GM12878 (cell line): ENCODE data around the gene KLHL35. TPM values are rescaled to one million over a fixed set of nuclear protein-coding genes. Genes with fewer than 3 reads are reported as not detected.

Experiments
- ATAC-seq: fragments of 200-7000 bp; cut with Tn5 transposase; 3 replicates; pipeline ENCODE4 v1.9.1; 2020; ENCODE audit warnings: mild to moderate bottlenecking, moderate library complexity
- BruUV-seq: library from RNA; stranded (reverse); fragments of 400-500 nt; replicated peaks from 2 replicates; lab custom pipeline; 2021; lab: Mats Ljungman, UMichigan
- CTCF ChIA-PET: fragments of 300-600 bp; sonication (Branson Sonifier 250); formaldehyde crosslinking; extraction: SDS; loops from one replicate; lab custom pipeline; 2021; ENCODE audit warnings: inconsistent platforms; lab: Yijun Ruan, JAX
- POLR2A ChIA-PET: fragments of 350-600 bp; formaldehyde crosslinking; extraction: SDS; loops from one replicate; lab custom pipeline; 2021; ENCODE audit warnings: inconsistent platforms; lab: Charles Lee
- RAD21 ChIA-PET: fragments of 300-600 bp; sonication (Branson Sonifier 250); formaldehyde crosslinking; loops from one replicate; lab custom pipeline; 2023; ENCODE audit warnings: antibody characterized with exemption; ENCODE audit not compliant: unreplicated experiment; lab: Charles Lee
- SMC1A ChIA-PET: fragments of 300-600 bp; sonication (Branson Sonifier 250); formaldehyde crosslinking; loops from one replicate; lab custom pipeline; 2023; ENCODE audit not compliant: unreplicated experiment, uncharacterized antibody; lab: Charles Lee
- DNase-seq: peaks from one replicate; pipeline ENCODE4 v3.0.0-alpha.2; 2011; ENCODE audit warnings: low read depth, low spot score
- FAIRE-seq: peaks from 3 replicates; lab custom pipeline; 2011; peaks lifted over from hg19 to GRCh38; lab: Jason Lieb, UNC
- H2AFZ ChIP-seq: 2 replicates; pipeline ENCODE4 v1.6.0; 2011; ENCODE audit warnings: low read depth, low read length, control low read depth; ENCODE audit not compliant: control insufficient read depth
- H3K27ac ChIP-seq: 2 replicates; pipeline ENCODE4 v1.5.1; 2011; ENCODE audit warnings: control low read depth; ENCODE audit not compliant: control insufficient read depth, insufficient read depth
- H3K27me3 ChIP-seq, 2 experiments: replicated peaks in 1 of 2; 2 replicates each; pipeline versions ENCODE4 v1.6.0 to v1.6.1; 2011; ENCODE audit warnings: low read length in 1 of 2; ENCODE audit not compliant: control insufficient read depth in 2 of 2, insufficient read depth in 2 of 2
- H3K36me3 ChIP-seq, 2 experiments: 2 replicates each; pipeline ENCODE4 v1.5.1; 2011; ENCODE audit warnings: low read length in 1 of 2; ENCODE audit not compliant: control insufficient read depth in 2 of 2, insufficient read depth in 2 of 2
- H3K4me1 ChIP-seq: 2 replicates; pipeline ENCODE4 v1.6.1; 2011; ENCODE audit warnings: mild to moderate bottlenecking, low read length, moderate library complexity, mixed read lengths; ENCODE audit not compliant: control insufficient read depth, insufficient read depth
- H3K4me2 ChIP-seq: 2 replicates; pipeline ENCODE4 v1.6.0; 2011; ENCODE audit warnings: control low read depth; ENCODE audit not compliant: control insufficient read depth, insufficient read depth
- H3K4me3 ChIP-seq: fragments of 200-600 bp; sonication (generic); 2 replicates; pipeline ENCODE4 v1.5.1; 2016
- H3K79me2 ChIP-seq: 2 replicates; pipeline ENCODE4 v1.6.0; 2011; ENCODE audit warnings: low read length; ENCODE audit not compliant: control insufficient read depth, insufficient read depth
- H3K9ac ChIP-seq: 2 replicates; pipeline ENCODE4 v1.8.0; 2011; ENCODE audit warnings: low read length, control low read depth, mixed read lengths; ENCODE audit not compliant: control insufficient read depth, insufficient read depth
- H3K9me3 ChIP-seq: replicated peaks from 3 replicates; pipeline ENCODE4 v1.5.1; 2011; ENCODE audit warnings: mild to moderate bottlenecking, low read length; ENCODE audit not compliant: control insufficient read depth, insufficient read depth
- H4K20me1 ChIP-seq: 2 replicates; pipeline ENCODE4 v1.6.0; 2011; ENCODE audit not compliant: control insufficient read depth, insufficient read depth
- BCL11A ChIP-seq: IDR thresholded peaks from 2 replicates; pipeline ENCODE4 v1.6.1; 2011; ENCODE audit warnings: low read depth, low read length
- CBX3 ChIP-seq: fragments of 200-600 bp; sonication (generic); IDR thresholded peaks from 2 replicates; pipeline ENCODE4 v1.6.1; 2016; ENCODE audit warnings: low read depth, borderline replicate concordance
- CEBPB ChIP-seq, 2 experiments: fragments of 150-350 bp in 1 of 2; IDR thresholded peaks; 2 replicates each; pipeline ENCODE4 v1.6.1; 2012 to 2014; ENCODE audit warnings: low read depth in 2 of 2, low read length in 2 of 2, borderline replicate concordance in 1 of 2, inconsistent platforms in 1 of 2
- DPF2 ChIP-seq: fragments of 450-650 bp; IDR thresholded peaks from 2 replicates; pipeline ENCODE4 v1.6.1; 2017; ENCODE audit warnings: mild to moderate bottlenecking
- E4F1 ChIP-seq: fragments of 450-650 bp; IDR thresholded peaks from 2 replicates; pipeline ENCODE4 v1.6.1; 2018; ENCODE audit warnings: borderline replicate concordance, mild to moderate bottlenecking; ENCODE audit not compliant: partially characterized antibody
- EED ChIP-seq: sonication (generic); IDR thresholded peaks from 2 replicates; pipeline ENCODE4 v1.6.1; 2016; ENCODE audit warnings: antibody characterized with exemption, low read depth
- EGR1 ChIP-seq, 2 experiments: IDR thresholded peaks; 1 replicate in 1 of 2; 2 replicates in 1 of 2; pipeline ENCODE4 v1.6.1; 2011 to 2012; ENCODE audit warnings: low read depth in 2 of 2, low read length in 2 of 2, borderline replicate concordance in 1 of 2, mild to moderate bottlenecking in 1 of 2, moderate library complexity in 1 of 2
- ESRRA ChIP-seq: IDR thresholded peaks from 2 replicates; pipeline ENCODE4 v1.6.1; 2012; ENCODE audit warnings: mild to moderate bottlenecking, low read length, improper control_type of control experiment
- FOXM1 ChIP-seq: IDR thresholded peaks from 2 replicates; pipeline ENCODE4 v1.6.1; 2012; ENCODE audit warnings: low read depth, mild to moderate bottlenecking, inconsistent platforms, low read length, moderate library complexity
- GATAD2B ChIP-seq: fragments of 450-650 bp; conservative IDR thresholded peaks from 2 replicates; pipeline ENCODE4 v1.6.1; 2017; ENCODE audit warnings: low read depth, mild to moderate bottlenecking, moderate library complexity
- HDGF ChIP-seq: fragments of 450-650 bp; IDR thresholded peaks from 2 replicates; pipeline ENCODE4 v1.6.1; 2016; ENCODE audit warnings: antibody characterized with exemption
- IRF4 ChIP-seq: IDR thresholded peaks from 2 replicates; pipeline ENCODE4 v1.6.1; 2011; ENCODE audit warnings: low read depth, low read length
- MEF2B ChIP-seq: fragments of 450-650 bp; IDR thresholded peaks from 2 replicates; pipeline ENCODE4 v1.6.1; 2018; ENCODE audit warnings: mild to moderate bottlenecking, moderate library complexity; ENCODE audit not compliant: partially characterized antibody, poor library complexity, severe bottlenecking
- MTA2 ChIP-seq: fragments of 450-650 bp; IDR thresholded peaks from 2 replicates; pipeline ENCODE4 v1.6.1; 2016; ENCODE audit warnings: low read depth, mild to moderate bottlenecking, moderate library complexity
- NFIC ChIP-seq: IDR thresholded peaks from 2 replicates; pipeline ENCODE4 v1.6.1; 2012; ENCODE audit warnings: low read depth, mild to moderate bottlenecking, inconsistent platforms, low read length, moderate library complexity
- NKRF ChIP-seq: fragments of 450-650 bp; conservative IDR thresholded peaks from 2 replicates; pipeline ENCODE4 v1.6.1; 2017; ENCODE audit warnings: mild to moderate bottlenecking, moderate library complexity
- PML ChIP-seq: IDR thresholded peaks from 2 replicates; pipeline ENCODE4 v1.6.1; 2012; ENCODE audit warnings: low read length, inconsistent platforms
- POLR2AphosphoS2 ChIP-seq: IDR thresholded peaks from 2 replicates; pipeline ENCODE4 v1.6.1; 2011; ENCODE audit warnings: low read depth, mild to moderate bottlenecking, low read length, improper control_type of control experiment, moderate library complexity
- POU2F2 ChIP-seq: IDR thresholded peaks from 3 replicates; pipeline ENCODE4 v1.6.1; 2011; ENCODE audit warnings: low read depth, mild to moderate bottlenecking, low read length, borderline replicate concordance
- ZNF384 ChIP-seq: IDR thresholded peaks from 2 replicates; pipeline ENCODE4 v1.6.1; 2012; ENCODE audit warnings: low read depth, mild to moderate bottlenecking, low read length, improper control_type of control experiment, borderline replicate concordance
- WGBS: methylation state at CpG from one replicate; pipeline ENCODE4 v1.1.6; 2016; ENCODE audit warnings: low lambda C conversion rate; ENCODE audit not compliant: insufficient replicate concordance, insufficient coverage; ENCODE audit errors: missing lambda C conversion rate; 5-methylcytosine and 5-hydroxymethylcytosine counted together
- in situ Hi-C: fragments of 300-500 bp; cut with MboI; formaldehyde crosslinking; loops from 9 replicates; pipeline ENCODE4 v1.14.3; 2018; ENCODE audit warnings: mixed read lengths
- intact Hi-C: fragments of 100-400 bp; cut with micrococcal nuclease; formaldehyde crosslinking; loops from one replicate; pipeline ENCODE4 v1.14.2; 2022; ENCODE audit not compliant: unreplicated experiment
- polyA plus RNA-seq, 11 experiments: library from polyadenylated mRNA; depleted of rRNA in 4 of 11; unstranded in 6 of 11; stranded (reverse) in 5 of 11; fragments of >200 nt; fragmentation: Nextera tagmentation in 4 of 11; fragmentation: Illumina TruSeq in 1 of 11; extraction: Ambion mirVana in 4 of 11; extraction: Trizol in 1 of 11; gene quantifications; 1 replicate in 1 of 11; 2 replicates in 10 of 11; pipeline versions ENCODE4 v1.2.1 to v1.2.3, GENCODE V29; 2011 to 2016; ENCODE audit warnings: inconsistent platforms in 2 of 11, missing spikeins in 2 of 11, low read depth in 1 of 11
- total RNA-seq, 4 experiments: library from RNA; depleted of rRNA in 3 of 4; stranded (reverse); fragments of >200 nt in 3 of 4; fragmentation: Illumina TruSeq in 1 of 4; extraction: Trizol in 1 of 4; gene quantifications; 2 replicates each; pipeline versions ENCODE4 v1.2.1 to v1.2.3, GENCODE V29; 2013 to 2021

KLHL35 gene
- total and polyA plus RNA-seq, 10 of the 15 experiments (the other 5 are each of a cell fraction or from before 2014, with no cell fraction given), result 0.04 to 0.34 (median 0.13) TPM; not detected in 1

DNA sequence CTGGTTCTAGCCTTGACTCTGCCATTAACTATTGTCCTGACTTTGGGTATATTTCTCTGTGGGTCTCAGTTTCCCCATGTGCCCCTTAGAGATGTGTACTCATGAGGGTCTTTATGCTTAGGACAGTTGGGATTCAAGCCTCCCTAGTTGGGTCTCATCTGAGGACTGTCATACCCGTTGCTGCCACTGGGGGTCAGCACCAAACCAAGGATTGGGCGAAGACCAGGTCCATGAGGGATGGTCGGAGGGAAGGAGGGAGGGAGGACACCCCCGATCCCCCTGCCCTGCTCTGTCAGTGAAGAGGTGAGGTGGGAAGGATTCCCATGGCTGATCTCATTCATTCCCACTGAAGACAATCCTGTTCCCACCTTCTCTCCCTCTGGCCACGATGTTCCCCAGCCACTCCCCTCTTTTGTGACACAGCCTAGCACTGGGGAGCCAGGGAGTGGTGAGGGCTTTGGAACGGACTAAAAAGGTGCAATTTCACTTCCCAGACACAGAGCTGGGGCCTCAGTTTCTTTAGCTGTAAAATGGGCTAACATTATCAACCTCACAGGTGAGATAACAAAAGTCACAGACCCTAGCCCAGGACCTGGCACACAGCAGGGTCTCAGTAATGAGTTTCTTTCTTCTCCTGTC lies 12.4 kb upstream of the KLHL35 start (continued):
- TF ChIP-seq POLR2AphosphoS2 (no peak), ESRRA (no peak), MEF2B (no peak), CEBPB (IDR thresholded peaks at IDR 0.05; ENCODE audit: borderline replicate concordance in 1 of 2, low read depth in 2 of 2, low read length in 2 of 2) (no peak), EED (no peak), GATAD2B (0 out of 2 replicates have a peak, but pooled peaks have one; percentile 40), HDGF (no peak), IRF4 (0 out of 2 replicates have a peak, but pooled peaks have one; percentile 41)

- Histone ChIP-seq H3K4me1 (no peaks in the 10 kb centered on the region), H4K20me1 (no peaks in the 10 kb centered on the region; the same call in 1 of the 2 replicates), H3K4me2 (no peak overlapping the region), H3K27ac (no peak overlapping the region), H3K9me3 (no peaks in the 10 kb centered on the region), H3K79me2 (no peaks in the 10 kb centered on the region), H3K27me3 (no peaks in the 10 kb centered on the region; a peak in 1 of 4 replicates), H2AFZ (no peak overlapping the region), H3K36me3 (no peaks in the 10 kb centered on the region; a peak in 1 of 4 replicates), H3K4me3 (no peak overlapping the region), H3K9ac (no peak overlapping the region)
- DNase-seq, result no peak
- in situ Hi-C loops, result no loop called here
- RAD21 ChIA-PET, result interaction anchor here (1.0 to 4.1 kb wide), 2 partner anchors 79 to 87 kb away, joined by 3 to 53 read pairs; no protein-coding TSS in a partner anchor
- POLR2A ChIA-PET, result no interaction called here
- intact Hi-C loops, result loop anchor here (10.0 kb wide), 1 partner anchor 262 kb away; no protein-coding TSS in a partner anchor
- no TSS peak for BruUV-seq
- CTCF ChIA-PET, result interaction anchor here (0.9 to 9.1 kb wide), 6 partner anchors 9 to 163 kb away, joined by 3 to 288 read pairs (median 9); partner anchors contain the start of gene GDPD5
- SMC1A ChIA-PET, result interaction anchor here (0.9 to 5.5 kb wide), 4 partner anchors 8 to 88 kb away, joined by 3 to 114 read pairs (median 6); no protein-coding TSS in a partner anchor
- WGBS, result 33% methylated on average over 12 of the region's 12 CpGs
- TF ChIP-seq DPF2, result no peak
- TF ChIP-seq MTA2, result no peak
- TF ChIP-seq EGR1 (IDR thresholded peaks at IDR 0.05; ENCODE audit: borderline replicate concordance in 1 of 2, low read depth in 2 of 2, low read length in 2 of 2), result no peak
- TF ChIP-seq PML, result no peak
- TF ChIP-seq NFIC, result no peak
- TF ChIP-seq NKRF, result no peak
- no peak for TF ChIP-seq ZNF384
- TF ChIP-seq FOXM1, result no peak
- no peak for TF ChIP-seq E4F1
- no peak for TF ChIP-seq BCL11A
- no peak for TF ChIP-seq POU2F2
- no peak for TF ChIP-seq CBX3
- ATAC-seq, result no peak
- no peak for FAIRE-seq
Observed at GRCh38 chr11:75443043-75443442, 10.0 kb upstream of the KLHL35 start.
